Ovary (tissue), 10 donors: ENCODE measurements around the gene GNPTG. TPM values are rescaled to one million over a fixed set of nuclear protein-coding genes. Genes with fewer than 3 reads are reported as not detected.

Experiments used
- DNase-seq, 5 donors: peaks; one replicate each; pipeline ENCODE4 v3.0.0-alpha.2; 2019 to 2020
- H3K27ac ChIP-seq, 2 donors: fragments of 200-600 bp; one replicate each; pipeline versions ENCODE4 v1.5.1 to v1.8.0; 2019 to 2022
- H3K27me3 ChIP-seq: fragments of 200-600 bp; one replicate; pipeline ENCODE4 v1.8.0; 2022
- H3K36me3 ChIP-seq: fragments of 200-600 bp; sonication (generic); one replicate; pipeline ENCODE4 v1.5.1; 2019
- H3K4me1 ChIP-seq: one replicate; pipeline ENCODE4 v1.8.1; 2013; ENCODE audit warnings: mild to moderate bottlenecking, moderate library complexity; ENCODE audit not compliant: insufficient read depth
- H3K4me3 ChIP-seq: fragments of 200-600 bp; sonication (generic); one replicate; pipeline ENCODE4 v1.5.1; 2017
- H3K9me3 ChIP-seq, 2 donors: fragments of 200-600 bp in 1 of 2; sonication (generic) in 1 of 2; one replicate each; pipeline versions ENCODE4 v1.5.1 to v1.8.1; 2013 to 2019; ENCODE audit warnings: mild to moderate bottlenecking in 1 of 2, moderate library complexity in 1 of 2
- CTCF ChIP-seq, 3 donors: fragments of 450-650 bp in 2 of 3; fragments of 200-600 bp in 1 of 3; IDR thresholded peaks; one replicate each; pipeline versions ENCODE4 v1.5.1 to v1.8.0; 2016 to 2022; ENCODE audit warnings: antibody characterized with exemption in 3 of 3, mild to moderate bottlenecking in 1 of 3
- EP300 ChIP-seq: sonication (generic); formaldehyde crosslinking; IDR thresholded peaks from one replicate; pipeline ENCODE4 v1.6.1; 2017; ENCODE audit warnings: antibody characterized with exemption
- POLR2A ChIP-seq: fragments of 450-650 bp; IDR thresholded peaks from one replicate; pipeline ENCODE4 v1.6.1; 2017; ENCODE audit warnings: antibody characterized with exemption, mild to moderate bottlenecking, moderate library complexity
- WGBS, 3 donors: extraction: QIAGEN DNeasy Blood & Tissue Kit in 1 of 3; methylation state at CpG; one replicate each; pipeline versions ENCODE4 v1.1.5 to v1.1.7; 2013 to 2017; 5-methylcytosine and 5-hydroxymethylcytosine counted together
- intact Hi-C, 4 donors: fragments of 100-400 bp; cut with DNase I; formaldehyde crosslinking; loops; one replicate each; pipeline versions ENCODE4 v1.11.0 to v1.15.1; 2022 to 2023
- long read RNA-seq, 3 donors: library from polyadenylated mRNA in 2 of 3; unstranded in 2 of 3; transcript quantifications; one replicate each; pipeline ENCODE4 v2.0.0 and lab custom pipeline, GENCODE V29; 2021 to 2026
- polyA plus RNA-seq, 2 donors: library from polyadenylated mRNA; stranded (reverse); fragments of 200-250 nt in 1 of 2; fragments of 350-450 nt in 1 of 2; fragmentation: Illumina TruSeq in 1 of 2; extraction: RNeasy Lipid Tissue Mini Kit (QIAGEN cat#74804) in 1 of 2; gene quantifications; one replicate each; pipeline ENCODE4 v1.2.3, GENCODE V29; 2013 to 2014
- total RNA-seq, 7 donors: library from RNA; depleted of rRNA in 2 of 7; stranded (reverse); fragments of >200 nt in 2 of 7; fragmentation: NEBNext Ultra II Directional in 3 of 7; extraction: Animal tissue kit (Norgen Biotek cat#: 25700) in 3 of 7; gene quantifications; one replicate each; pipeline versions ENCODE4 v1.1.0 to v1.2.4, GENCODE V29; 2016 to 2023
- donor health status: DM: no; HTN: no; CAD: no; lungs with moderate emphysema.
- donor health status: DM: no; HTN: no; CAD: no.
- donor health status: Bipolar disorder and iron deficiency.
- donor health status: DM: yes; HTN: yes; CAD: no.
- donor health status: DM: no; HTN: no; CAD: no.
- donor health status: DM: yes; HTN: yes; CAD: no.

GNPTG gene
- total RNA-seq (10 to 100 TPM; 47.8 to 68.1 (median 55.4) TPM), polyA plus RNA-seq (10 to 100 TPM; 26.0 to 67.8 TPM)
- long read RNA-seq, donor 1, transcript GNPTG-201 (11 exons, 1,983 nt) = major isoform, 114 of 157 reads
- long read RNA-seq, donor 1, partial matches to known transcripts = 21 of 157 reads
- long read RNA-seq, donor 1, other reads (novel, unspliced or antisense) = 20 of 157 reads
- long read RNA-seq, donor 2, transcript GNPTG-201 (11 exons, 1,983 nt) = major isoform, 19 of 19 reads
- long read RNA-seq, donor 2, partial matches to known transcripts = 0 of 19 reads
- long read RNA-seq, donor 2, other reads (novel, unspliced or antisense) = 0 of 19 reads
- long read RNA-seq, donor 3, transcript GNPTG-201 (11 exons, 1,983 nt) = major isoform, 83 of 124 reads
- long read RNA-seq, donor 3, partial matches to known transcripts = 15 of 124 reads
- long read RNA-seq, donor 3, other reads (novel, unspliced or antisense) = 23 of 124 reads

- H3K27me3 ChIP-seq = no peaks in the 10 kb centered on the region
- DNase-seq = peak; percentile 80 to 92 (median 89)
- WGBS, 3 donors = 0% methylated on average over 62 to 98 of the region's 98 CpGs
- H3K27ac ChIP-seq = peak within 1 kb of the TSS in 1 of 2 donors; percentile 27
- H3K4me3 ChIP-seq = peak within 1 kb of the TSS; percentile 99
- H3K4me1 ChIP-seq = peaks cover 18% of the 10 kb centered on the region
- no peaks in the 10 kb centered on the region for H3K9me3 ChIP-seq
- TF ChIP-seq POLR2A = peak; percentile 55
- no peak for TF ChIP-seq EP300
- TF ChIP-seq CTCF (IDR thresholded peaks at IDR 0.05) = no peak
- intact Hi-C loops = loop anchor here in 1 of 4 donors (2.0 kb wide), 1 partner anchor 41 kb away; no protein-coding TSS in a partner anchor
- no peaks in the 10 kb centered on the region for H3K36me3 ChIP-seq
Measured at GRCh38 chr16:1351582-1352362, at the start of gene GNPTG, which contains the start of gene TSR3. TSS of gene GNPTG (plus strand) at chr16:1351931. CDS start at chr16:1351966, 35 bp downstream. TSS of gene TSR3 (minus strand) at chr16:1351878. CDS start at chr16:1351804, 74 bp downstream.

DNA sequence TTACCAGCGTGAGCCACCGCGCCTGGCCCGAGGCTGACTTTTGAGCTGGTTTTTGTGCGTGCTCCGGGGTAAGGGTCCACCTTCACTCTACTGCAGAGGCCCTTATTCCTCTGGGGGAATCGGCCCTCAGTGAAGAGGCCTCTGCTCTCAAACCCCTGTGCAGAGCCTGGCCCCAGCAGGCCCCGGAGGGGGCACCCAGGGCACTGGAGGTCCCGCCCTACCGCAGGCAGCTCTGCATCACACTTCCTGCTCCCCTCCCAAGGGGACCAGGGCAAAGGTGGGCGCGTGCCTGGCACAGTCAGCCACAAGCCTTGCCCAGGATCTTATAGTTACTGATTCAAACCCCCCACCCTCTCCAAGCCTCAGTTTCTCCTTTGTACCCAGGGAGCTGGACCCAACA is 45.9 kb upstream of the GNPTG start:
- H3K4me1 ChIP-seq = peaks cover 3% of the 10 kb centered on the region
- H3K27ac ChIP-seq = no peak overlapping the region
- H3K9me3 ChIP-seq = no peaks in the 10 kb centered on the region
- H3K36me3 ChIP-seq = no peaks in the 10 kb centered on the region
- H3K4me3 ChIP-seq = no peak overlapping the region
- intact Hi-C loops = no loop called here
- peaks cover 4% of the 10 kb centered on the region for H3K27me3 ChIP-seq
- TF ChIP-seq CTCF (IDR thresholded peaks at IDR 0.05) (no peak), EP300 (no peak), POLR2A (no peak)
- DNase-seq = no peak
- WGBS, 3 donors = 68 to 74% (median 74%) methylated on average over 12 of the region's 12 CpGs

GRCh38 chr16:1306334-1306733 is 45.4 kb upstream of the GNPTG start:
- intact Hi-C loops = no loop called here

More at GRCh38 chr16:1306334-1306733, 45.4 kb upstream of the GNPTG start:
- H3K27me3 ChIP-seq = no peaks in the 10 kb centered on the region
- WGBS, 3 donors = 59 to 70% (median 65%) methylated on average over 4 of the region's 4 CpGs
- TF ChIP-seq CTCF (IDR thresholded peaks at IDR 0.05) (no peak), POLR2A (no peak), EP300 (no peak)
- H3K36me3 ChIP-seq = no peaks in the 10 kb centered on the region
- no peak overlapping the region for H3K4me3 ChIP-seq
- H3K9me3 ChIP-seq = no peaks in the 10 kb centered on the region
- peaks cover 6% of the 10 kb centered on the region for H3K4me1 ChIP-seq
- no peak overlapping the region for H3K27ac ChIP-seq
- DNase-seq = no peak
